ENCODE results near the gene PTPRE.

DNA sequence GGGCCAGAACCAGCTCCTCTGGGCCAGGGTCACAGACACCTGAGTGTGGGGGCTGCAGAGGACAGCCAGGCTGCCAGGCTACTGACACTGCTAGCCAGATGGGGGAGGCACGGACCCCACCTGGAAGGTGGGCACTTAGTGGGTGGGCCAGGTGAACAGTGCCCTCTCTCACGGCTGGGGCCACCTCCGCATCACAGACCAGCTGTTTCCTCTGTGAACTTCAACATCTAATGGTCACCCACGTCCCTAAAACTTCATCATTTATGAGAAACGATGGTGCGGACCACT is 138.9 kb downstream of the PTPRE start:
- no peak for TF ChIP-seq POLR2A (IDR thresholded peaks at IDR 0.05)
- TF ChIP-seq, protein P1, sequence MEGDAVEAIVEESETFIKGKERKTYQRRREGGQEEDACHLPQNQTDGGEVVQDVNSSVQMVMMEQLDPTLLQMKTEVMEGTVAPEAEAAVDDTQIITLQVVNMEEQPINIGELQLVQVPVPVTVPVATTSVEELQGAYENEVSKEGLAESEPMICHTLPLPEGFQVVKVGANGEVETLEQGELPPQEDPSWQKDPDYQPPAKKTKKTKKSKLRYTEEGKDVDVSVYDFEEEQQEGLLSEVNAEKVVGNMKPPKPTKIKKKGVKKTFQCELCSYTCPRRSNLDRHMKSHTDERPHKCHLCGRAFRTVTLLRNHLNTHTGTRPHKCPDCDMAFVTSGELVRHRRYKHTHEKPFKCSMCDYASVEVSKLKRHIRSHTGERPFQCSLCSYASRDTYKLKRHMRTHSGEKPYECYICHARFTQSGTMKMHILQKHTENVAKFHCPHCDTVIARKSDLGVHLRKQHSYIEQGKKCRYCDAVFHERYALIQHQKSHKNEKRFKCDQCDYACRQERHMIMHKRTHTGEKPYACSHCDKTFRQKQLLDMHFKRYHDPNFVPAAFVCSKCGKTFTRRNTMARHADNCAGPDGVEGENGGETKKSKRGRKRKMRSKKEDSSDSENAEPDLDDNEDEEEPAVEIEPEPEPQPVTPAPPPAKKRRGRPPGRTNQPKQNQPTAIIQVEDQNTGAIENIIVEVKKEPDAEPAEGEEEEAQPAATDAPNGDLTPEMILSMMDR (IDR thresholded peaks at IDR 0.05) = no peak

Data from body of pancreas (tissue), 4 donors.